Neural progenitor cell (in vitro differentiated cells): ENCODE data around the gene NEDD9.

Source experiments
- EZH2 ChIP-seq: fragments of 200-600 bp; sonication (generic); IDR thresholded peaks from 2 replicates; pipeline ENCODE4 v1.6.1; 2017; ENCODE audit warnings: antibody characterized with exemption, mild to moderate bottlenecking, moderate library complexity
- EZH2phosphoT487 ChIP-seq: fragments of 200-600 bp; sonication (generic); IDR thresholded peaks from 2 replicates; pipeline ENCODE4 v1.6.1; 2017; ENCODE audit warnings: antibody characterized with exemption
- TF ChIP-seq, protein P1 (sequence below): fragments of 200-600 bp; sonication (generic); IDR thresholded peaks from 2 replicates; pipeline ENCODE4 v1.5.1; 2017; ENCODE audit warnings: antibody characterized with exemption, mild to moderate bottlenecking

- TF ChIP-seq, protein P1, sequence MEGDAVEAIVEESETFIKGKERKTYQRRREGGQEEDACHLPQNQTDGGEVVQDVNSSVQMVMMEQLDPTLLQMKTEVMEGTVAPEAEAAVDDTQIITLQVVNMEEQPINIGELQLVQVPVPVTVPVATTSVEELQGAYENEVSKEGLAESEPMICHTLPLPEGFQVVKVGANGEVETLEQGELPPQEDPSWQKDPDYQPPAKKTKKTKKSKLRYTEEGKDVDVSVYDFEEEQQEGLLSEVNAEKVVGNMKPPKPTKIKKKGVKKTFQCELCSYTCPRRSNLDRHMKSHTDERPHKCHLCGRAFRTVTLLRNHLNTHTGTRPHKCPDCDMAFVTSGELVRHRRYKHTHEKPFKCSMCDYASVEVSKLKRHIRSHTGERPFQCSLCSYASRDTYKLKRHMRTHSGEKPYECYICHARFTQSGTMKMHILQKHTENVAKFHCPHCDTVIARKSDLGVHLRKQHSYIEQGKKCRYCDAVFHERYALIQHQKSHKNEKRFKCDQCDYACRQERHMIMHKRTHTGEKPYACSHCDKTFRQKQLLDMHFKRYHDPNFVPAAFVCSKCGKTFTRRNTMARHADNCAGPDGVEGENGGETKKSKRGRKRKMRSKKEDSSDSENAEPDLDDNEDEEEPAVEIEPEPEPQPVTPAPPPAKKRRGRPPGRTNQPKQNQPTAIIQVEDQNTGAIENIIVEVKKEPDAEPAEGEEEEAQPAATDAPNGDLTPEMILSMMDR, result no peak
- TF ChIP-seq EZH2 (no peak), EZH2phosphoT487 (no peak)
Measured at GRCh38 chr6:11189865-11190624, 42.4 kb downstream of the NEDD9 start.
